ENCODE measurements around the gene GGTLC2. TPM values are rescaled to one million over a fixed set of nuclear protein-coding genes. Genes with fewer than 3 reads are reported as not detected.

GGTLC2 gene
- total RNA-seq, 1 donor from 2014 or later, result not detected

DNA sequence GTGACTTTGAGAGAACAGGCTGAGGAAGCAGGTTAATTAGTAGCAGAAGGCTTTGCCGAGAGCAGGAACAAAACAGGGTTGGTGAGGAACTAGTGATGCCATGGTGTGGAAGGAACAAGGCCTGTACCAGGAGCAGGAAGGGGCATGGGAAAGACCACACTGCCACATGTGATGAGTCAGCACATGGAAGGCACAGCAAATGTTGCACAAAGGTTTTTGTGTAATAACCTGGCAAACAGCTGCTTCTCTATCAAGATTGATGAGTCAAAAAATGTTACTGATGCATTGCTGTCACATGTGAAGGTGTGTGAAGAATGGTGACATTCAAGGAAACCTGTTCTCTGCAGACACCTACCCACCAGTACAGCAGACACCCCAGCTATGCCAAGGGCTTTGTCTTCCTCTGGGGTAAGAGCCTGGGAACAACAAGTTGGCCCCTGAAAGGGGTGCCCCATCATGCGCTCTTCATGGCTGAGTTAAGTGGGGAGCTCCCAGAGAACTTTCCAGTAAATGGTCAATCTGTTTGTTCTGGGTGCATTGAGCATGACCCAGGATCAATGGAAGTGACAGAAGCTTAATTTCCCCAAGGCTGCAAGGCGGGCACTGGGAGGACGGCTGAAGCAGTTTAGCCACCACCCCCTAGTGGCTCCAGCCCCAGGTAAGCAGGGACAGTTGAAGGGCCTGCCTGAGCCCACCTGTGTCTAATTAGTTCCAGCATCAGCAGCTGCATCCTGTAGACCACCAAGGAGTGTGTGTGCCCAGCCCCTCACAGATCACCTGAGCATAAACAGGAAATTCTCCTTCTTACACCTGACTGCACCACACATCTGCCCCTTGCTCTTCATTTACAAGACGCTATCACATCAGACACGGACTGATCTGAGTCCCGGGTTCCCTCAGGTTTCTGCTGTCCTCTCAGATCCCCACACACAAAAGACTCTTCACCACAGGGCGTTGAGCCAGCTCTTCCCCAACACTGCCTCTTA is 47.6 kb downstream of the GGTLC2 start:
- DNase-seq, result no peak

DNA sequence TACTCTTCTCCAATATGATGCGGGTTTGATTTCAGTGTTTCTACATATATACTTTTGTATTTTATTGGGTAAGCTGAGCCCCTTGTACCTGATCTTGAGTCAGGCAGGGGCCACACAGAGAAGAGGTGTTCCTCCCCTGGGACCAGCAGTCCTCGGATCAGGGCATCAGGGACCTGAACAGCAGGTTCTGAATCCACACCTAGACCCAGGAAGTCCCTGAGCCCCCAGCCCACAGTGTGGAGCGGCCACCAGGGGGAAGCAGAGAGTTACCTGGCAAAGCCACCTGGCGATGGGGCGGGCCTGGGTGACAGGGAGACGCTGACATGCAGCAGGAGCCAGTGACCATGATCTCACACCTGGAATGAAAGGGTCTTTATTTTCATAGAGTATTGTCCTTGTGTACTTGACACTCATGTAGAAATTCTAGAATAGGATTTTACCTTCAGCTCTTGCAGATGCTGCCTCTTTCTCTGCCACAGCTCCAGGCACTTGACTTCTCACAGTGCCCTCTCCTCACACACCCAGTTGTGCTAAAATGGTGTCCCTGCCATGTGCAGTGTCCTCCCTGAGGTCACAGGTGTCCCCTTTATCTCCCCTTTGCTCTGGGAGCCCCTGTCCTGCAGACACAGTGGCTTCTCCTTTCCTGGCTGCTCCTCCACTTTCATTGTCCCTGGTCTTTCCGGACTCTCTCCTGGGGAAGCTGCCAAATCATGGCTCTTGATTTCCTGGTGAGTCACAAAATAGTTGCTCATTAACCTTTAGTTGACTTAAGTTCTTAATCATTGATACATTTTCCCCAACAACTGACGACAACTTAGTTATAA is 48.5 kb downstream of the GGTLC2 start:
- no peak for DNase-seq

DNA sequence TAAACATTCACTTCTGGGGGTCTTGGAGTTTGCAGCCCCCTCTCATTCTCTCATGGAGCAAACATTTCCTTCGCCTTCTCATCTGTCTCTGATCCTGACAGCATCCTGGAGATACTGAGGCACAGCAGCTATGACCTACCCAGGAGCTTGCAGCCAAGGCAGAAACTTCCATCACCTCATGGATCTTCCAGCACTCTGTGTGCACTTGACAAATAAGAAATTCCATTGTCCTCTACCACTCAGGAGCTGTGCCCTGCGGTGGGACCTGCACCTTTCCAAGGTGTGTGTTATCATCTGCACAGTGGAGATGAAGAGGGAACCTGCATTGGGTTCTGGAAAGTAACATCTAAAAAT is 49.1 kb downstream of the GGTLC2 start:
- DNase-seq, result no peak

DNA sequence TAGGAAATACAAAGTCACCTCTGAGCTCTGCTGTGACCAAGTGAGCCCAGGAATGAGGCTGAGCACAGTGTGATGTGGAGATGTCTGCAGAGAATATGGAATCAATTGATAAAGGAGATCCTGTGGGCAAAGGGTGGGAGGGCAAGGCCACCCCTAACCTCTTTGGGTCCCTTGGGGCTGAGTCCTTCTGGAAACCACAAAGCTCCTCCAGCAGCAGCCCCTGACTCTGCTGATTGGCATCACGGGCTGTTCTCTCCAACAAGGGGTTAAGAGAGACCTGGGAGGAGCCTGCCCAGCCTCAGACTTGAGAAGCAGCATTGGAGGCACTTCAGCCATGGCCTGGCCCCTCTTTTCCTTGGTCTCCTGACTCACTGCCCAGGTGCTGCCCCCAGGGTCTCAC is 49.7 kb downstream of the GGTLC2 start:
- no peak for DNase-seq

DNA sequence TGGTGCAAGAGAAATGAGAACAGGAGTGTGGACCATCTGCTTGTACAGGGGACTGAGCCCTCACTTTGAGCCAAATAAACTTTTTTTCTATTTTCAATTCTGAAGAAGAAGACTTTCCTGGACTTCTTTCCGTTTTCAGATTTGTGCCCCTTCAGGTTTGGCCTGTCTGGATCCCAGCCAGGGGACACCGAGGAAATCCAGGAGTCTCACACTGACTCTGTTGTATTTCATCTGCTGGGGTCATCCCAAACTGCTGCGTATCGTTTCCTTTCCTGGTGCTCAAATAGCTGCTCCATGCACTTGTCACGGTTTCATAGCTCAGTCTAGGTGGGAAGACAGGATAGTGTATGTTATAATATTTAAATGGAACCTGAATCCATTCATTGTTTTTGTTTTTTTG is 51.7 kb downstream of the GGTLC2 start:
- DNase-seq, result no peak

Small RNA genes lying within 50 kb of the gene (small RNA-seq; reads per million reads assigned to genes)
- not detected for gene AC244250.2 (ENCODE audit: low replicate concordance)
- not detected for gene IGLV3-29 (ENCODE audit: low replicate concordance)
- not detected for gene IGLVVI-25-1 (ENCODE audit: low replicate concordance)

Other genes with a start within 250 kb of the GGTLC2 start
- 0.59 TPM for gene ZNF280B, start 135.9 kb upstream of the GGTLC2 start, total RNA-seq
- not detected for gene ZNF280A, start 124.3 kb upstream of the GGTLC2 start, total RNA-seq
- not detected for gene PRAME, start 85.3 kb upstream of the GGTLC2 start, total RNA-seq
- gene IGLL5, start 243.2 kb downstream of the GGTLC2 start, total RNA-seq, result not detected

All from skin of body (tissue), 3 donors.